ENCODE measurements around the gene TEX13A. TPM values are rescaled to one million over a fixed set of nuclear protein-coding genes. Genes with fewer than 3 reads are reported as not detected.
A peak's percentile ranks its signal among the peaks of the same experiment; 100 is the strongest.
"Not testable (repeated sequence)": the region's sequence is repeated elsewhere in the genome, so short reads cannot be mapped to it uniquely, and the experiment has no call there.

TEX13A gene
- total RNA-seq, 6 experiments from 2014 or later = not detected

- Histone ChIP-seq H3K4me1 (no peaks in the 10 kb centered on the region), H3K27ac (no peak overlapping the region), H3K36me3 (no peaks in the 10 kb centered on the region), H3K9me3 (no peaks in the 10 kb centered on the region), H3K4me3 (no peak overlapping the region), H3K27me3 (no peaks in the 10 kb centered on the region)
- DNase-seq (no peak), ATAC-seq (no peak)
- WGBS (ENCODE audit: insufficient coverage, low coverage, low lambda C conversion rate, missing lambda C conversion rate) = 46% methylated on average over 2 of the region's 2 CpGs
- intact Hi-C loops (cut with DNase I) = no loop called here
- TF ChIP-seq CTCF (IDR thresholded peaks at IDR 0.05) (no peak), POLR2A (IDR thresholded peaks at IDR 0.05) (no peak)
These were observed 20.6 kb upstream of the TEX13A start for GRCh38 chrX:105241056-105241455.

GRCh38 chrX:105237407-105237806 lies 16.9 kb upstream of the TEX13A start:
- intact Hi-C loops (cut with DNase I); H3K27ac ChIP-seq; H3K4me1 ChIP-seq; DNase-seq; H3K4me3 ChIP-seq; H3K9me3 ChIP-seq; H3K36me3 ChIP-seq; ATAC-seq; H3K27me3 ChIP-seq: not testable (repeated sequence)
- WGBS (ENCODE audit: insufficient coverage, low coverage, low lambda C conversion rate, missing lambda C conversion rate) = 51% methylated on average over 3 of the region's 3 CpGs

- intact Hi-C loops (cut with DNase I) = no loop called here
- ATAC-seq = peak in 2 of 4 donors; percentile 47 to 63
- H3K27me3 ChIP-seq = no peaks in the 10 kb centered on the region
- no peak overlapping the region for H3K4me3 ChIP-seq
- no peak for TF ChIP-seq CTCF (IDR thresholded peaks at IDR 0.05)
- no peak for TF ChIP-seq POLR2A (IDR thresholded peaks at IDR 0.05)
- H3K9me3 ChIP-seq = no peaks in the 10 kb centered on the region
- H3K27ac ChIP-seq = no peak overlapping the region
- WGBS (ENCODE audit: insufficient coverage, low coverage, low lambda C conversion rate, missing lambda C conversion rate) = 9% methylated on average over 2 of the region's 3 CpGs
- no peaks in the 10 kb centered on the region for H3K4me1 ChIP-seq
- no peak for DNase-seq
- no peaks in the 10 kb centered on the region for H3K36me3 ChIP-seq
These were observed 8.7 kb upstream of the TEX13A start for GRCh38 chrX:105229146-105229545.

DNA sequence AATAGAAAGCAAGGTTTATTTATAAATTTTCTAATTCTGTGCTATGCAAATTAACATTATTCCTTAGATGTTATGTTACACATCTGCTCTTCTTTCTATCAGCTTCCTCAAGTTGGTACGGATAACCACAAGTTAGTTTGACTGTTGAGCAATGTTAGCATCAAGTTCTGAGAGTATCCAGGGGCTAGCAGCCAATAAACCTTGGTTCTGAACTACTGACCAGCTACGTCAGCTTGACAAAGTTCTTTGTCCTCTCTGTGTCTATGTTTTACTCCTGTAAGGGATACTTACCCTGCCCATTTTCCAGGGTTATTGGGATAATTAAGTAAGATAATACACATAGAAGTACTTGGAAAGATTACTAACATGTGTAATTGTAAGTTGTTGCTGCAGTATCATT lies 8.1 kb upstream of the TEX13A start:
- 23% methylated on average over 2 of the region's 2 CpGs for WGBS (ENCODE audit: insufficient coverage, low coverage, low lambda C conversion rate, missing lambda C conversion rate)
- ATAC-seq = peak; percentile 73 to 92 (median 75)
- Histone ChIP-seq H3K4me1 (no peaks in the 10 kb centered on the region), H3K36me3 (no peaks in the 10 kb centered on the region), H3K27ac (no peak overlapping the region), H3K4me3 (no peak overlapping the region), H3K27me3 (no peaks in the 10 kb centered on the region), H3K9me3 (no peaks in the 10 kb centered on the region)
- no peak for DNase-seq
- TF ChIP-seq POLR2A (IDR thresholded peaks at IDR 0.05) (no peak), CTCF (IDR thresholded peaks at IDR 0.05) (no peak)
- intact Hi-C loops (cut with DNase I) = no loop called here

DNA sequence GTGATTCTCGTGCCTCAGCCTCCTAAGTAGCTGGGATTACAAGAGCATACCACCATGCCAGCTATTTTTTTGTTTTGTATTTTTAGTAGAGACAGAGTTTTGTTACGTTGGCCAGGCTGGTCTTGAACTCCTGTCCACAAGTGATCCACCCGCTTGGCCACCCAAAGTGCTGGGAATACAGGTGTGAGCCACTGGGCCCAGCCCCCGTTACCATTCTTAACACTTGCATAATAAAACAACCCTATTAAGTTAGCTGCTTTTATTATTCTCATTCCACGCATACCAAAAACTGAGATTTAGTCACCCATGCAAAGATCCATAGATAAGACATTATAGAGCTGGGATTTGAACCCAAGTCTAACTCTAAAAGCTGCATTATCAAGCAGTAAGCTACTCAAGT lies 6.0 kb upstream of the TEX13A start:
- Histone ChIP-seq H3K4me1 (no peaks in the 10 kb centered on the region), H3K4me3 (no peak overlapping the region), H3K9me3 (no peaks in the 10 kb centered on the region), H3K36me3 (no peaks in the 10 kb centered on the region), H3K27ac (no peak overlapping the region), H3K27me3 (no peaks in the 10 kb centered on the region)
- WGBS (ENCODE audit: insufficient coverage, low coverage, low lambda C conversion rate, missing lambda C conversion rate) = 72% methylated on average over 5 of the region's 5 CpGs
- intact Hi-C loops (cut with DNase I) = no loop called here
- DNase-seq = no peak
- ATAC-seq = no peak
- TF ChIP-seq CTCF (IDR thresholded peaks at IDR 0.05) (no peak), POLR2A (IDR thresholded peaks at IDR 0.05) (no peak)

Measured in right lobe of liver (tissue), 6 donors.